HAP-1 (cell line): ENCODE data around the gene TEPSIN.

ENCODE experiments used
- DNase-seq, 2 experiments: peaks; one replicate each; pipeline ENCODE4 v3.0.0-alpha.2; 2016 to 2020; ENCODE audit warnings: low spot score in 2 of 2
- H3K27me3 ChIP-seq: fragments of 250-450 bp; sonication (Bioruptor Pico); 2 replicates; pipeline ENCODE4 v1.5.1; 2020; ENCODE audit warnings: low read depth, mild to moderate bottlenecking, moderate library complexity
- H3K36me3 ChIP-seq: fragments of 250-450 bp; sonication (Bioruptor Pico); replicated peaks from 2 replicates; pipeline ENCODE4 v1.5.1; 2020; ENCODE audit warnings: mild to moderate bottlenecking
- H3K4me1 ChIP-seq: fragments of 250-450 bp; sonication (Bioruptor Pico); 2 replicates; pipeline ENCODE4 v1.5.1; 2020; ENCODE audit warnings: mild to moderate bottlenecking
- H3K4me3 ChIP-seq: fragments of 250-450 bp; sonication (Bioruptor Pico); 2 replicates; pipeline ENCODE4 v1.5.1; 2020; ENCODE audit warnings: mild to moderate bottlenecking, moderate library complexity
- H3K9me3 ChIP-seq: fragments of 250-450 bp; sonication (Bioruptor Pico); 2 replicates; pipeline ENCODE4 v1.5.1; 2020; ENCODE audit warnings: mild to moderate bottlenecking, moderate library complexity
- in situ Hi-C: fragments of 300-500 bp; cut with MboI; formaldehyde crosslinking; loops from 3 replicates; pipeline ENCODE4 v1.14.3; 2020; ENCODE audit warnings: low sequenced_read_pairs, inconsistent platforms, mixed read lengths

TEPSIN gene

DNA sequence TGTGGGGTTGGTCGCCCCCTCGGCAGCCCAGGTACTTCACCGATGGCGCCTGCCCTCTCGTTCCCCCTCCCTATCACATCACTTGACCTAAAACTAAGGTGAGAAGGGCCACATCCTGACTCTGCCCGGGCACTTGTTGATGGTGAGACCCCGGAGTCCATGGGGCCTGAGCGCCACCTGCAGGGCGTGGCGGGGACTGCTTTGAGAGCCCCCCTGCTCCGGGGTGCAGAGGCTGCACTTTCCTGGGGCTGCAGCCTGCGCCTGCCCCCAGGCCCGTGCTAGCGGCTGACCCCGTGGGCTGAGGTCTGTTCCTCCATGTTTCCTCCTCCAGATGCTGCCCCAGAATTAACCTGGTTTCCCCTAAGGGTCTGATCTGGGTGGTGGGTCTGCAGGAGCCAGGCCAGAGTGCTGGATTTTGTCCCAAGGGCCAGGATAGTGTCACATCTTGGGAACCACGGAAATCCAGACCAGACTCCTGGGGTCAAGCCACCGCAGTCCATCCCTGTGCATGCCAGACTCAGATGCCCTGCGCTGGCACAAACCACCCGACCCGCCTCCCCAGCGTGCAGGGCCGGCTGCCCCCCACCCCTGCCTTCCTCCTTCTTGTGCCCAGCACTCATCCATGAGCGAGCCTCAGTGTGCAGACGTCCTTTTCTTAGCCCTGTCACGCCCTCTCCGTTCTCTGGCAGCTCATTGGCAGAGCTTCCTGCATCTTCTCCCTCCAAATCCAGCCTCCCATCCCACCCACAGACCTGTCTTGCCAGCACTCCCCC is 3.0 kb upstream of the TEPSIN start:
- peaks cover 3% of the 10 kb centered on the region; the same call in 1 of the 2 replicates for H3K4me1 ChIP-seq
- in situ Hi-C loops, result no loop called here
- H3K9me3 ChIP-seq, result no peaks in the 10 kb centered on the region
- H3K4me3 ChIP-seq, result no peak overlapping the region
- peaks cover 19% of the 10 kb centered on the region for H3K36me3 ChIP-seq
- DNase-seq, result peak; percentile 53 to 82
- no peaks in the 10 kb centered on the region for H3K27me3 ChIP-seq

DNA sequence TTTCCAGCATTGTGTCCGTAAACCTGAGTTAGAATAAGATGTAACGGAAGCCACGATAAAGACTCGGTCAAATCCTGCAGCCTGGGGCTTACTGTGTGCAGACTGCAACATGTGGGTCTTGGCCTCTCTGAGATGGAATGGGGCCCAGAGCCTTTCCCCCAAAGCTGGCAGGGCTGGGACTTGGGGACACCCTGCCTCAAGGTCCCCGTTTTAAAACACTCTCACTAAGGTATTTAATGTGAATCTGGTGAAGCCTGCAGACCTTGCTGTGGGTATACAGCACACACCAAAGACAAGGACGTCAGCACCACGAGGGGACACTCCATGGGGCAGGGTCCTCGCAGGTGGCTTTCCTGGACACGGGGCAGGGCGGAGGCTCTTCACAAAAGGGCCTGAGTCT is 2.3 kb upstream of the TEPSIN start:
- Histone ChIP-seq H3K36me3 (peaks cover 19% of the 10 kb centered on the region), H3K4me1 (peaks cover 3% of the 10 kb centered on the region; the same call in 1 of the 2 replicates), H3K4me3 (no peak overlapping the region)

DNA sequence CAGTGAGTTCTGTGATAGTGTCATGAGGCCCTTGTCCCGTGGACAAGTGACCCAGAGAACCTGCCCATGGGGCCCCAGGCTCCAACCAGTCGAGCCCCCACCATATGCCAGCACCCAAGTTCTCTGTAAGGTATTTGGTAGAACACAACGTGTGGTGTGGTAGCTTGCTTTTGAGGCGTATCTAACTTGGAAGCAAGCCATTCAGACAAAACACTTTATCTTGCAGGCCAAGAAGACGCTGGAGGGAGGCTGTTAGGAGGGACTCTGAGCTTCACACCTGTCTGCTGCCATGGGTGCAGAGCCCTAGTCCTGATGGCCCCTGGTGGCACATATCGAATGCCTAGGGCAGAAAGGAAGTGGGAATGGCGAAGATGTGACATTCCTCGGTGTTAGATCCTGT is 1.9 kb upstream of the TEPSIN start:
- Histone ChIP-seq H3K36me3 (peaks cover 19% of the 10 kb centered on the region), H3K4me1 (peaks cover 3% of the 10 kb centered on the region; the same call in 1 of the 2 replicates), H3K27me3 (no peaks in the 10 kb centered on the region), H3K9me3 (no peaks in the 10 kb centered on the region), H3K4me3 (peak overlapping the region; percentile 71; the same call in 1 of the 2 replicates)
- no peak for DNase-seq
- in situ Hi-C loops, result no loop called here

More for the DNA sequence above, 2.3 kb upstream of the TEPSIN start:
- Histone ChIP-seq H3K9me3 (no peaks in the 10 kb centered on the region), H3K27me3 (no peaks in the 10 kb centered on the region)
- in situ Hi-C loops, result no loop called here
- DNase-seq, result no peak

DNA sequence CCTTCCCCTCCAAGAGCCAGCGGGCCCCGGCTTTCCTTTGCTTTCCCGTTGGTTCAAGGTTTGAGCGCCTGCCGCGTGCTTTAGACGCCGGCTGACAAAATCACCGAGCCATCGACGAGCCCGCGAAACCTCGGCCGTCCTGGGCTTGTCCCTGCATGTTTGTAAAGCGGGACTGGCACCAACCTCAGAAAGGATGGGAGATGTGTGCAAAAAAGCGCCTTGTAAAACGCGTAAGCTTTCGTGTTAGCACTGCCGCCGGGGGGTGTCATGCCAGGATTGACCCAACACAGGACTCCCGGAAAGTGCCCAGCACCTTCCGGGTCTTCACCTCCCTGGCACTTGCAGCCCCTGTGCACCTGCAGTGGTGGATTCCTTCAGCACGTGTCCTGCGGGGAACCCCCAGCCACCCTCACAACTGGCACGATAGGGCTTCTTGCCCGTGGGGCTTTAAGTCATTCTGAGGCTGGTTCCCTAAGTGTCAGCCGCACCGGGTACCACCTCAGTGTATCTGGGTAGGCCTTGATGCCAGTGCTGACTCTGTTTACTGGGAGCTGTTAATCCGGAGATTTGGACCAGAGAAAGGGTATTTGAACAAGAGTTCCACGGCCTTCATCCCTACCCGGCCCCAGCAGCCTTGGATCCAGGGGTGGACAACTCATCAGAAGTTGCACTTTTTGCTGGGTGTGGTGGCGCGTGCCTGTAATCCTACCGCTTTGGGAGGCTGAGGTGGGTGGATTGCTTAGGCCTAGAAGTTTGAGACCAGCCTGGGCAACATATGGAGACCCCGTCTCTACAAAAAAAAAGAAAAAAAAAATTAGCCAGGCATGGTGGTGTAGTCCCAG is 1.1 kb upstream of the TEPSIN start:
- in situ Hi-C loops, result no loop called here
- no peak for DNase-seq
- peak overlapping the region; percentile 71 for H3K4me3 ChIP-seq
- H3K9me3 ChIP-seq, result no peaks in the 10 kb centered on the region
- H3K4me1 ChIP-seq, result peaks cover 3% of the 10 kb centered on the region; the same call in 1 of the 2 replicates
- no peaks in the 10 kb centered on the region for H3K27me3 ChIP-seq
- peaks cover 19% of the 10 kb centered on the region for H3K36me3 ChIP-seq

DNA sequence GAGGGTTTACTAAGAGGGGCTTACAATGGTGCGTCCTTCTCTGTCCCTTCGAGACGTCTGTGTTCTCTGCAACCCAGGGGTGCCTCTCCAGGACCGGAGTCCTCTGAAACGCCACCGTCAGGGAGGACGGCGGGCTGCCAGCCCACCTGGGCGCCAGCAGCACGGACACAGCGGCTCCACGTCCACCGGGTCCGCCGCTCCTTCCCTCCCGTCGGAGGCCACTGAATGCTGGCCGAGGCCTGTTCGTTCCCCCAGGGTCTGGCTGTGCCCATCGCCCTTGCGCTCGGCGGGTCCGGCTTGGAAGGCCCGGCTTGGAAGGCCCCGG is 403 bp downstream of the TEPSIN start:
- Histone ChIP-seq H3K36me3 (peaks cover 19% of the 10 kb centered on the region), H3K27me3 (no peaks in the 10 kb centered on the region), H3K9me3 (no peaks in the 10 kb centered on the region), H3K4me1 (peaks cover 3% of the 10 kb centered on the region; the same call in 1 of the 2 replicates), H3K4me3 (peak overlapping the region; percentile 71)
- in situ Hi-C loops, result no loop called here
- no peak for DNase-seq

DNA sequence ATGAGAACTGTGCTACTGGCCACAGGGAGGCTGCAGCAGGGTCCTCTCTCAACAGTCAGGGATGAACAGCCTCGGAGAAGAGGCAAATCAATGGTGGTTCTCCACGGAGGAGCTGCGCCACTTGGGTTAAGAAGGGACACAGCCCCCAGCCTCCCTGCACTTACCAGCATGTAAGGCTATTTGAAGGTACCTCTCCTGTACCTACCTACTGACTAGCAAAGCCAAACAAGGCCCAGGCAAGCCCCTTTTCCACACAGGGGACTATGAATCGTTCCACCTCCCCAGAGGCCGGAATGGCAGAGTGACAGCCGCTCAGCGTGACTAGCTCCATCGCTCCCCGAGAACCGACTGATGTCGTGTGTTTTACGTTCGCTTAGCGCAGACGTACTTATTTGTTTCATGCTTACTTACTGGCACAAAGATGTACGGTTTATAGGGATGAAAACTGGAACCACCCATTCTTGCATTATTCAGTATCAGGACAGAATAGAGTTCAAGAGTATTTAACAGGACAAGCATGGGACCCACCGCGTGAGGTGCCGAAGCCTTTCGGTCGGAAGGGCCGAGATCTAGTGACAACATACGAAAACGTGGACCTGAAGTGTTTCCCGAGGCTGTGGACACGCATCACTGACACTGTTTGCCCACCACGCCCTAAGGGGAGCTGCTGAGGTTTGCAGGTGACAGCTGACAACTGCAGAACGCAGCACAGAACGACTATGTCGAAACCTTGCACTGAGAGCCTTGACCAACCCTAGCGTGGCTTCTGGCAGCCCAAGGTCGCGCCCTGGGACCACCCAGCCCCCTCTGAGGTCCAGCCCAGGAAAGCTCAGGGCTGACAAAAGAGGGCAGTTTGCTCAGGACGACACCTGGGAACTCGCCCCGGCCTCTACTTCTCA is 1.0 kb downstream of the TEPSIN start:
- no peak for DNase-seq
- in situ Hi-C loops, result no loop called here
- Histone ChIP-seq H3K4me3 (peak overlapping the region; percentile 71), H3K4me1 (peaks cover 3% of the 10 kb centered on the region; the same call in 1 of the 2 replicates), H3K27me3 (no peaks in the 10 kb centered on the region), H3K36me3 (peaks cover 19% of the 10 kb centered on the region), H3K9me3 (no peaks in the 10 kb centered on the region)

DNA sequence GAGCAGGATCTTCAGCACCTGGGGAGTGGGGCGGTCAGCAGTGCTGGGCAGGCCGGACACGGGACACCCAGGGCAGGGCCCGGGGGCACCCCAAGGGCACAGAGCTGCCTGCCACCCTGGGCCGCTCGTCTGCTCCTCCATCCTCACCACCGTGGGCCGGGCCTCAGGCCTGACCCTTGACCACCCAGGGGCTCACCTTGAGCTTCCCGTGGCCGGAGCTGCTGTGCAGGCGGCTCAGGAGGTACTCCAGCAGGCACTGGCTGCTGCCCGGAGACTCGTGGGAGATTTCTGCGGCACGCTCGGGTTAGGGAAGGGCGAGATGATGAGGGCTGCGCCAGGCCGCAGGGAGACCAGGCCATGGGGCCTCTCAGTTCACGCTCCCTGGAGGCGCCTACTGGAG is 2.1 kb downstream of the TEPSIN start:
- no peak for DNase-seq
- in situ Hi-C loops, result no loop called here
- H3K4me1 ChIP-seq, result peaks cover 3% of the 10 kb centered on the region; the same call in 1 of the 2 replicates
- H3K27me3 ChIP-seq, result no peaks in the 10 kb centered on the region
- peaks cover 15% of the 10 kb centered on the region for H3K36me3 ChIP-seq
- no peak overlapping the region for H3K4me3 ChIP-seq
- H3K9me3 ChIP-seq, result no peaks in the 10 kb centered on the region

DNA sequence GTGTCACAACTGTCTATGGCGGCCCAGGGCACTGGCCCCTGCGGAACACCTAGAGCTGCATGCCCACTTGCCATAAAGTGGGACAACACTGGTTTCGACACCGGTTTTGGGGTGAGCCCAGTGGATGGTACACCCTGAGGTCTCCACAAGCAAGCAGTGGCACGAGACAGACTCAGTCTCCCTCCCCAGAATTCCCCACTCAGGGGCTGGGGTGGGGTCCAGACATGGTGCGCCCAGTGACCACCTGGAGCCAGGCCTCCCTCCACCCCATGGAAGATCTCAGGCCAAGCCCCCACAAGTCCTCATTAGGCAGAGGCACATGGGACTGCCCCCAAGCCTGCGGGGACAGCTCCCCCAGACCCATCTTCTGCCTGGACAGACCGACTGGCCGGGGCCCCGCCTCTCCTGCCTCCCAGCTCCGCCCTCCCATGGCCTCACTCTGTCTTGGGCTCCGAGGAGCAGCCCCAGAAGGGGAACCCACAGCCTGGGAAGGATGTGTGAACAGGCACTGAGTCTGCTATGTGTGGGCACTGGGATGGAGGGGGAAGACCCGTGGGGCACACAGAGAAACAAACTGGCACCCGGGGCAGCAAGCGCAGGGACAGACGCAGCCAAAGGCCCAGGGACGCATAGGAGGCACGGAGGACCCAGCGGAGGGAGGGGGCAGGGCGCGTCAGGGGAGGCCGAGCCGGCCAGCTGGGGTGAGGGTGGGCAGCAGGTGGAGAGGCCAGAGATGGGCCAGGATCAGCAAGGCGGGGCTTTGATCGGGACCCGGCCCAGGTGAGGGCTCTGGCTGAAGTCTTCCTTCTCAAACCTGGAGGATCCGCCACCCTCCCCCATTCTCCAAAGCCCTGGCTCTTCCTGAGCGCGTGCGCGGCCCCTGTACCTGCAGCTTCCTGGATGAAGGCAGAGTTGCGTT is 2.8 kb downstream of the TEPSIN start:
- peaks cover 10% of the 10 kb centered on the region for H3K36me3 ChIP-seq
- in situ Hi-C loops, result no loop called here
- no peaks in the 10 kb centered on the region for H3K9me3 ChIP-seq
- H3K4me3 ChIP-seq, result no peak overlapping the region
- H3K4me1 ChIP-seq, result peaks cover 3% of the 10 kb centered on the region; the same call in 1 of the 2 replicates
- DNase-seq, result no peak
- no peaks in the 10 kb centered on the region for H3K27me3 ChIP-seq

DNA sequence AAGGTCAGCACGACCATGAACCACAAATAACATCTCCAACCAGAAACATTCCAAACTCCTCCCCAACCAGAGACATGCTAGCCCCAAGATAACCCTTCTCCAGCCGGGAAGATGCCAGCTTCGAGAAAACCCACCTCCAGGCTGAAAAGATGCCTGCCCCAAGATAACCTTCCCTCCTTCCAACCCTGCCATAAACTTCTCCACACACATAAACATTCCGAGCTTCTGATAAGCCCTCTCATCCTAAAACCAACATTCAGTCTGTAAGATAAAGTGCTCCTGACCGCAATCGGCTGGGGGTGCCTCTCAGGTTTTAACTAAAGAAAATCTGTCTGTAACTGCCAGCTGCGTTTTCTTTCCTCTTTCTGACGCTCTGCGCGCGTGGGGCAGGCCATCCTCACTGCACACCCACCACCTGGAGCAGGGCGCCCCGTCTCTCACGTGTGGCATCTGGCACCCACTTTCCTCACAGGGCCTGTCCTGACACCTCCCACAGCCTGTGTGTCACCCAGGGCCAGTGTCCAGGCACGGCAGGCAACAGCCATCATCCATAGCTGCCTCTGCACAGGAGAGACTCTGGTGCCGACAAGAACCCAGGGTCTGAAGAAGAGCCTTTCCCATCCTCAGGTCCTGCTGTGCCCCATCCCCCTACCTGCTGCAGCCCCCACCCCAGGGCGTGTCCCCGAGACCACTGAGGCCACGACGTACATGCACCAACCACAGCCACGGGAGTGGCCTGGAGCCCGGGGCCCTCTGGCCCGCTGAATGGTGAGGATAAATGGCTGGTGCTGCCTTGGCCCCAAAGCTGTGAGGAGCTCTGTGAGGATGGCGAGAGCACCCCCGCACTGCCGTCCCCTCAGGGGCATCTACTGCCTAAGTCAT is 3.7 kb downstream of the TEPSIN start:
- Histone ChIP-seq H3K4me1 (0 out of 2 replicates have a peak, but pooled peaks cover 2% of the 10 kb centered on the region), H3K36me3 (peaks cover 7% of the 10 kb centered on the region), H3K9me3 (no peaks in the 10 kb centered on the region), H3K4me3 (no peak overlapping the region), H3K27me3 (no peaks in the 10 kb centered on the region)
- no peak for DNase-seq
- in situ Hi-C loops, result no loop called here

DNA sequence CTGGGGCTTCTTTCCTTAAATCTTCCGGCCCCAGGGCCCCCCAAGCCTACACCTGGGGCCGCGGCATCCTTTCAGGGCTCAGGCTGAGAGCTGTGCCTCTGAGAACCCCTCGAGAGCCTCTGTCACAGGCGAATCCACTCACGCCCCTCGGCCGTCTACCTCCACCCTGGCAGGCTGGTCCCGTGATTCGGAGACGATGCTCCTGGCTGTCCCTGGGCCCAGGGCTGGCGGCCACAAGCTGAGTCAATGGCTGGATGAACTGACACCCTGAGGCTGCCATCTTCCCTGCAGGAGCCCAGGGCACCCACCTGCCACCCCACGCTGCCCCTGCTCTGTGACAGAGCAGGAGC is 4.4 kb downstream of the TEPSIN start:
- H3K9me3 ChIP-seq, result no peaks in the 10 kb centered on the region
- H3K4me3 ChIP-seq, result no peak overlapping the region
- no peaks in the 10 kb centered on the region for H3K4me1 ChIP-seq
- in situ Hi-C loops, result no loop called here
- H3K27me3 ChIP-seq, result no peaks in the 10 kb centered on the region
- H3K36me3 ChIP-seq, result peaks cover 10% of the 10 kb centered on the region
- DNase-seq, result no peak

DNA sequence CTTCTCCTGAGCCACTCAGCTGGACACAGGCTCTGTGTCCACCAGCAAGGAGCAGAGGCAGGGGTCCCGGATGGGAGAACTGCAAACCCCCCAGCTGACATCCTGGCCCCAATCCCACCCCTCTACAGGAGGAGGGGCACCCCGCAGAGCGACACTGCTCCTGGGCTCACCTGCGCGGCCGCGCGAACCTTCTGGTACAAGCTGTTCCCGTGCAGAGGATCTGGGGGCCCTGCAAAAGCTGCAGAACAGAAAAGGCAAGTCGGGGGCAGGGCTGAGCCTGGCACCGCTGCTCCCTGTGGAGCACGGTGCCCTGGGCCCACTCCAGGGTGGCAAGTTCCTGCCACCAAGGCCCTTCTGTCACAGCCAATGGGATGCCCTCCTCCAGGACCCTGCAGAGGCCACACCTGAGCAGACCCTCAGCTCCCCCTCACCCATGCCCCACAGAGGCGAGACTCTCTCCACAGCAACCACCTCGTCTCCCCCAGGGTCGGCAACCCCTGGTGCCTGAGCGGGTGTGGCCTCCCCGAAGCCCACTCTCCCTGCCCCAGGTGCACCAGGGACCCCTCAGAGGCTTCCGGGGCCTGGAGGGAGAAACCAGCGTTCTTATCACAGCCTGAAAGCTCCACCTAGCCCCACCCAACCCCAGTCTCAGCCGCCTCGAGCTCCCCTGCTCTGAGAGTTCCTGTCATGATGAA is 4.9 kb downstream of the TEPSIN start:
- in situ Hi-C loops, result no loop called here
- Histone ChIP-seq H3K4me3 (no peak overlapping the region), H3K36me3 (peaks cover 7% of the 10 kb centered on the region), H3K4me1 (no peaks in the 10 kb centered on the region), H3K9me3 (no peaks in the 10 kb centered on the region), H3K27me3 (no peaks in the 10 kb centered on the region)
- DNase-seq, result no peak
